IPS-18c (cell line): ENCODE results near the gene CGB3.

Experiments used
- H3K4me3 ChIP-seq: 2 replicates; pipeline ENCODE4 v1.7.0; 2013; ENCODE audit warnings: low read depth, mild to moderate bottlenecking, low read length, moderate library complexity; ENCODE audit not compliant: insufficient read depth
- H3K9me3 ChIP-seq: one replicate; pipeline ENCODE4 v1.6.1; 2013; ENCODE audit warnings: mild to moderate bottlenecking, low read length, moderate library complexity; ENCODE audit not compliant: control insufficient read depth, insufficient read depth

CGB3 gene

DNA sequence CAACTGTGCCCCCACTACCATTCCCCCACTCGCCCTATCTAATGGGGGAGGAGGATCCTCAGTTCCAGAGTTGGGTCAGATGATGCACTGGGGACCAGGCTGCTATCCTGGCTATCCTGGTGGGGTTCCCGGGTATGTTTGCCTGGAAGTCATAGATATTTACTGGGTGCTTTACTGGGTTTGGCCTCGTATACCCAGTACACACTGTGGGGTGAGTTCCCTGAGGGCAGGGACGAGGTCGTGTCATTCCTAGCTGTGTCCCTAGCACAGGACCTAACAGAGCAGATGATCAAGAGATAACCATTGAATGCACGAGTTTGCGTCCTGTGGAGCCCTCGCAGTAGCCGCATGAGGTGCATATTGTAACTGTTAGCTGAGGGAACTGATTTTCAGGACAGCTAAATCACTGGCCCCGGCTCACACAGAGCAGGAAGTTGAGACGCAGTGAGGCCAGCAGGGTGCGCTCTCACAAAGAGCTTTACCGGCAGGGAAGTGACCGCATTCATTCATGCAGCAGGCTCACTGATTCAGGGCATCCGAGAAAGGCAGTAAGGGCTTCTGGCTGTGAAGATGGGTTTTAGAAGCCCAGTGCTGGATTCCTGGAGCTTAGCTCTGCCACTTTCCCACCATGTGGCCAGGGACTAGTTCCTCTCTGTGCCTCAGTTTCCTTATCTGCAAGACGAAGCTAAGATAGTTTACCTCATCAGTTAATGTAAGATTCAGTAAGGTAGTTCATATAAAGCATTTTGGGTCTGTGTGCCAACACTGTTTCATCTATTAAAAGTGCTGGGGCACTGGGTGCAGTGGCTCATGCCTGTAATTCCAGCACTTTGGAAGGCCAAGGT, 24.4 kb downstream of the CGB3 start:
- no peaks in the 10 kb centered on the region for H3K9me3 ChIP-seq
- H3K4me3 ChIP-seq, result no peak overlapping the region

DNA sequence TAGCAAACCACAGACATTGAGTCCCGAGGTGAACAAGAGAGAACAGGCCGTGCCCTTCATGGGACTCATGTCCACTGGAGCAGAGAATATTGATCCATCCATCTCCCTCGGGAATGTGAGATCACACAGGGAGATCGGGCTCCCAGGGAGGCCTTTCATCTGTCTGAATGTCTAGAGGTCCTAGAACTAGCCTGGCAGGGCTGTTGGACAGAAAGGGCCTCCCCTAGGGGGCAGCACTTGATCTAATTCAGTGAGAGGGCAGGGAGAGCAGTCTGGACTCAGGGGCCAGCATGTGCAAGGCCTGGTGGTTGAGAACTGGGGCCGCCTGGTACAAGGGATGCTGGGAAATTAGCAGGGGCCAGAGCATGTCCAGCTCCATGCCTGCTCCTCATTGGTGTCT, 26.2 kb downstream of the CGB3 start:
- Histone ChIP-seq H3K4me3 (no peak overlapping the region), H3K9me3 (no peaks in the 10 kb centered on the region)

DNA sequence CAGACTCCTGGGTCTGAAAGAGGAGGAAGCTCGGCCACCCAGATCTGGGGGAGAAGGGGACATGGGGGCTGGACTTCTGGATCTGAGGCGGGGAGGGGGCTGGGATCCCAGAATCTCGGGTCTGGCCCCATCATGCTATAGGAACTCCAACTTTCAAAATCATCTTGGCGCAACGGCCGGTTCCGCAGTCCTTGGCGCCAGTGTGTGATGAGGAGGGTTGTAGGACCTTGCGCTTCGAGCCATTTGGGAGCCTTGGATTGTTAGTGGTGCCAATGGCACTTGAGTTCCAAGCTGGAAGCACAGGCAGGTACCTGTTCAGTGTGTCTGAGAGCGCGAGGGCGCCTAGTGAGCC, 30.1 kb downstream of the CGB3 start:
- Histone ChIP-seq H3K9me3 (no peaks in the 10 kb centered on the region), H3K4me3 (peak overlapping the region; percentile 87)

DNA sequence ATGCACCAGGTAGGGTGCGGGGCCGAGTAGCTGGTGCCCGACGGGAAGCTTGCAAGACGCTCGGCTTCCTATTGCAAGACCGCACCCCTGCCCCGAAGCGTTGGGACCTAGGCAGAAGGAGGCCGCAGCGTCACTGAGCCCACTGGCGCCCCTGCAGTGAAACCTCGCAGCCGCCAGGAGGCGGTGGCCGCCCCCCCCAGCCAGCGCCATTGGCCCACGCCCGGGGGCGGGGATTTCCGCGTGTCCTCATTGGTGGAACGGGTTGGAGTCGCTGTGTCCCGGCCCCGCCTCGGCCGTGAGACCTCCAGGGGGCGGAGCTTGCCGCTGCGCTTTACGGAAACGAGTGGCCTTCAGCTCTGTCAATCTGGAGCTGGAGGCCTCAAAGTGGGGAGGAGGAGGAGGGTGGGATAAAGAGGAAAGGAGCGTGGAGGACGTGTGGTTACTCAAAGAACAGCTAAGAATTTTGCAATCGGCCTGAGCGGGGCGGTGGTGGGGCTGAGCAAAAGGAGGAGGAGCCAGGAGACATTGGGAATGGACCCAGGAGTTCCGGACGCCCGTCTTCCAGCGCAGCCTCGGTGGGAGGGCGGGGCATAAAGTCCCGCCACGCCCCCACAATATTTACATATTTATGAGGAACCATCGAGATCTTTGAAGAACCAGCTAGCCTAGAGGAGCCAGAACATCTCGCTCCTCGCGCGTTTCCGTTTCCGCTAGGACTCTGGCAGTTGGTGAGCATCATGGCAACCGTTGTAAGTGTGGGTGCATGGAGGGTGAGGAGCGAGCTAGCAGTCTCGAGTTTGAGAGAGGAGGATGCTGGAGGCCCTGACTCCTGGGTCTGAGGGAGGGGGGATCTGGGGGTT, 30.7 kb downstream of the CGB3 start, which contains the start of the genes GYS1 and RUVBL2:
GYS1 (minus strand) TSS at position 135 of the 860 bp plus-strand sequence. CDS start 197 bp downstream, outside the sequence.
RUVBL2 (plus strand) TSS at position 713 of the 860 bp plus-strand sequence; CDS start at position 738, 25 bp downstream.
- H3K9me3 ChIP-seq, result no peaks in the 10 kb centered on the region
- H3K4me3 ChIP-seq, result peak within 1 kb of the TSS; percentile 95

DNA sequence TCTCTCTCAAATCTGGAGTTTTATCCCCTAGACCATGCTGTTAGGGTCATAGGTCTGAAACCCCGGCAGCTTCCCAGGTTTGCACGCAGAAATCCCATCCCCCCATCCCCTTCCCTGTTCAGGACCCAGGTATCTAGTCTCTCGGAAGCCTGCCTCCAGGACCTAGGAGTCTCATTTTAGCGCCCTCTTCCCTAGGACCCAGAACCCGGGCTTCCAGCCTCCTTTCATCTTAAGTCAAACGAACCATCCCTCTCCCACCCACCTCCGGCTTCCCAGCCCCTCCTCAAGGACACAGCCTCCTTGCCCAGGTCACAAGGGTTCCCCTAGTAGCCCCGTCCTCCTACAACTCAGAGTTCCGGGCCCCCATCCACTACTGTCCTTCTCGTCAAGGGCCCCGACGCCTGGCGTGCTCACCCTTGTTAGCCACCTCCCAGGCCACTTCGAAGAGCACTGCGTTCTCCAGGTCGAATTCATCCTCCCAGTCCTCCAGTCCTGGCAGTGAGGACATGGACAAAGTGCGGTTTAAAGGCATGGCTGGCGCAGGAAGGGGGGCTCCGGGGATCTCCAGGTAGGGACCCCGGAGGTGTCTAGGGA, 31.5 kb downstream of the CGB3 start:
- no peaks in the 10 kb centered on the region for H3K9me3 ChIP-seq

DNA sequence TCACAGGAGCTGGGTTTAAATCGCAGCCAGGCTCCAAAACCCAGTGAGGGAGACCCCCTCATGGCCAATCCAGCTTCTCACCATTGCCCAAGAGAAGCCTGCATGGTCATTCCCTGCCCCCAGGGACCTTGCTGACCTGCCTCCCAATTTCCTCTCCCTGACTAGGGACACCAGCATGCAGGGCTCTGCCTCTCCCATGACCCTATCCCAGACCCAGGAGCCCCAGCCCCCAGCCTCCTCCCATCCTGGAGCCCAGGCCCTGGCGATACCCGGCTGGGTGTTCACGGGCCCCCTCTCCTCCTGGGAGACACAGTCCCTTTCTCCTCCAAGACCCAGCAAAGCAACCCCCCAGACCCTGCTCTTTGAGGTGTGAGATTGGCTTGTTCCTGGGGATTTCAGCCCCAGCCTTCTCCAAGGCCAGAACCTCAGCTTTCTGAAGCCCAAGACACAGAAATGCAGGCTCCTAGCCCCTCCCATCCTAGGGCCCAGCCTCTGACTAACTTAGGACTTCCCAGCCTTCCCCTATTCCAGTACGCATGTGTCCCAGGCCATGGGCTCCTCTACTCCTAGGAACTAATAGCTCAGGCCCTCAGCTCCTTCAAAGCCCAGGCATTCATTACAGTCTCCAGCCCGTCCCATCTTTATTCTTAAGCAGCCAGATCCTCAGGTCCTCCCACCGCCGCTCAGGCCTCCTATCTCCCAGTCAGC, 32.1 kb downstream of the CGB3 start:
- H3K4me3 ChIP-seq, result peak overlapping the region; percentile 95
- no peaks in the 10 kb centered on the region for H3K9me3 ChIP-seq

More for the DNA sequence above, 31.5 kb downstream of the CGB3 start:
- H3K4me3 ChIP-seq, result peak overlapping the region; percentile 95

DNA sequence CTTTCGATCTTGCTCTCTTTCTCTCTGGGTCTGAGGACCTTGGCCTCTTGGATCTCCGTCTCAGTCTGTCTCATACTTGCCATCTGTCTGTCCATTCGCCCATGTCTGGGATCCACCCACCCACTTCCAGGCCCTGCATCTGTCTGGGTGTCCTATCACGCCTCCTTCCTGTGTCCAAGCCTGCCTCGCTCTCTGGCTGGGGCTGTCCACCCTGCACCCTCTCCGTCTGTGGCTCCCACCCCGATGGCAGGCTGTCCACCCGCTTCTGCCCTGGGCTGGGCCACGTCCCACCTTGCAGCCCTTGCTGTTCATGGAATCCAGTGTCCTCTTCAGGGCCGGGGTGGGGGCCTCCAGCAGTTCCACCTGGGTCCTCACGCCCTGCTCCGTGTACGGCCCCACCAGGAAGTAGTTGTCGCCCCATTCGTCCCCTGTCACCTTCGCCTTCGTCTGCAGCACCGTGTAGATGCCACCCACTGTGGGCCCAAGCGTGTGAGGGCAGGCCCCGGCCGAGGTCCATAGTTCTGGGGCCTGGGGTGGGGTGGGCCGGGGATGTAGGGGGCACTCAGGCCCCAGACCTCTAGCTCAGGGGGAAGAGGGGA, 33.0 kb downstream of the CGB3 start:
- H3K4me3 ChIP-seq, result no peak overlapping the region
- no peaks in the 10 kb centered on the region for H3K9me3 ChIP-seq

DNA sequence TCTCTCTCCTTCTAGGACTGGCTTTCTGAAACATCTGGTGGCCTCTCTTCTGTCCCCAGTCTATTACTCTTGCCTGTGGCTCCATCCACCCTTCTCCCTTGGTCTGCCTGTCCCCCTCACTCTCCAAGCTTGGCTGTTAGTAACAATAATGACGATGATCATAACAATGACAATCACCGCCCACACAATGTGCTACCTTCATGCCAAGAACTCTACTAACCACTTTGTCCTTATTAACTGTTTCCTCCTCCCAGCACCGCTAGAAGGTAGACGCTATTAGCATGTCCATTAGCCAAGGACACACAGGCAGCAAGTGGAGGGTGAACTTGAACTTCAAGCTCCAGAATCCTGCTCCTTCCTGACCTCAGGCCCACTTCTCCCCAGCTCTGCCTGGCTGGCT, 33.7 kb downstream of the CGB3 start:
- H3K4me3 ChIP-seq, result no peak overlapping the region
- no peaks in the 10 kb centered on the region for H3K9me3 ChIP-seq

DNA sequence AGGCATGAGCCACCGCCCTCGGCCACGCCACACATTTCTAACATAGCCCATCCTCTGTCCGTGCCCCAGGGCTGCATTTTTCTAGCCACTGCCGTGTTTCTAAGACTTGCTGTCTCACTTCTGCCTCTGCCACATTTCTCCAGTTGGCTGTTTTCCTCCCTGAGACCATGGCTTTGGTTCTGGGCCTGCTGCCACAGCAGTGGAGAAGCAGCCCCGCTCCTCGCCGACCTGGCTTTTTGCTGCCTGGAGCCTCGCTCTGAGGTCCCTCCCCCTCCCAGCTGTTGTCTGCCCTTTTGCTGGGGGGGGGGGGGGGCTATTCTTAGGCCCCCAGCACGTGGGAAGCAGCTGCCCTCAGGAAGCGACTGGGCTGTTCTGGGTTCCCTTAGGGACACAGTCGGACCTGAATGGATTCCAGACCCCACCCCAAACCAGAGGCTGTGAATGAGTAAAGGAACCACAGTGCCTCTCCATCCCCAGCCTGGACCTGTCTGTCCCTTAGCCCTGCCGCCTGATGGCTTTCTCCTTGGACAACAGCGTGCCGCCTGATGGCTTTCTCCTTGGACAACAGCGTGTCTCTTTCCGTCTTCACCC, 34.3 kb downstream of the CGB3 start:
- Histone ChIP-seq H3K9me3 (no peaks in the 10 kb centered on the region), H3K4me3 (no peak overlapping the region)

DNA sequence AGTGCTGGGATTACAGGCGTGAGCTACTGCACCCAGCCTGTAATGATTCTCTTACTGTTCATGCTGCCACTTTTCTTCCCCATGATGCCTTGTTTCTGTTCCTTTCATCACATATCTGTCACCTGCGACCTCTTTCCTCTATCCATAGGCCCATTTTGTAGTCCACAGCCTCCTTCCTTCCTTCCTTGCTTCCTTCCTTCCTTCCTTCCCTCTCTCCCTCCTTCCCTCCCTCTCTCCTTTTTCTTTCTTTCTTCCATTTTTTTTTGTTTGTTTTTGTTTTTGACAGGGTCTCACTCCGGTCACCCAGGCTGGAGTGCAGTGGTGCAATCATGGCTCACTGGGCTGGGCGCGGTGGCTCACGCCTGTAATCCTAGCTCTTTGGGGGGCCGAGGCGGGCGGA, 35.3 kb downstream of the CGB3 start:
- Histone ChIP-seq H3K9me3 (no peaks in the 10 kb centered on the region), H3K4me3 (no peak overlapping the region)

DNA sequence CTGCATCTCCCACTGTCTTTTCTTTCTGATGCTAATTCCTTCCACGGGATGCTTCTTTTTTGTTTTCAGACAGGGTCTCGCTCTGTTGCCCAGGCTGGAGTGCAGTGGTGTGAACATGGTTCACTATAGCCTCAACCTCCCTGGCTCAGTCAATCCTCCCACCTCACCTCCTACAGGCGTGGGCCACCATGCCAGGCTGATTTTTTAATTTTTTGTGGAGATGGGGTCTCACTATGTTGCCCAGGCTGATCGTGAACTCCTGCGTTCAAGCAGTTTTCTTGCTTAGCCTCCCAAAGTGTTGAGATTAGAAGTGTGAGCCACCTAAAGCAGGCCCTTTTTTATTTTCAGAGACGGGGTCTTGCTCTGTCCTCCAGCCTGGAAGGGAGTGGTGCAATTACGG, 35.8 kb downstream of the CGB3 start:
- no peak overlapping the region for H3K4me3 ChIP-seq
- no peaks in the 10 kb centered on the region for H3K9me3 ChIP-seq

DNA sequence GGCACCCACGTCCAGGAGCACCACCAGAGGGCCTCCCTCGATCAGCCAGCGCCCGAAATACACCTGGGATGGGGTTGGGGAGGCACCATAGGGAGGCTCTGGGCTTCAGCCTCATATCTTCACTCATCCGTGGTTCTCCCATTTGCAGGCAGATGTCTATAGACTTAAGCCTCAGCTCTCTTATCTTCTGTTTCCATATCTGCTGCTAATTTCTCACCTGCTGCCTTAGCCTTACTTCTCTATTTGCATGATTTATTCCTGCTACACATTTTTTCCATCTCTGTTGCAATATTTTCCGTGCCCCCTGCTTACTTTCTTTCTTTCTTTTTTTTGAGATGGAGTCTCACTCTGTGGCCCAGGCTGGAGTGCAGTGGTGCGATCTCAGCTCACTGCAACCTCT, 36.8 kb downstream of the CGB3 start:
- H3K9me3 ChIP-seq, result no peaks in the 10 kb centered on the region
- no peak overlapping the region for H3K4me3 ChIP-seq

DNA sequence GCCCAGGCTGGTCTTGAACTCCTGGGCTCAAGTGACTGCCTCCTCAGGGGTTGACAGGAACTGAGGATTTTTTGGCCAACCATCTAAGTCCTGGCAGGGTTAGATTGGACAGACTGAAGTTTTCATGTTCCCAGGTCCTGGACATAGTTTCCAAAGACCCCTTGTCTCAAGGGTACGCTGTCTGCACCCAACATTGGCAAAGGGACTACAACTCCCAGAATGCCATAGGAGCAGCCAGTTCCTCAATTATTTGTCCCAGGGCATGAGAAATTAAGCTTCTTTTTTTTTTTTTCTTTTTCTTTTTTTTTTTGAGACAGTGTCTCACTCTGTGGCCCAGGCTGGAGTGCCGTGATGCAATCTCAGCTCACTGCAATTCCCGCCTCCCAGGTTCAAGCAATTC, 37.9 kb downstream of the CGB3 start:
- Histone ChIP-seq H3K4me3 (no peak overlapping the region), H3K9me3 (no peaks in the 10 kb centered on the region)

DNA sequence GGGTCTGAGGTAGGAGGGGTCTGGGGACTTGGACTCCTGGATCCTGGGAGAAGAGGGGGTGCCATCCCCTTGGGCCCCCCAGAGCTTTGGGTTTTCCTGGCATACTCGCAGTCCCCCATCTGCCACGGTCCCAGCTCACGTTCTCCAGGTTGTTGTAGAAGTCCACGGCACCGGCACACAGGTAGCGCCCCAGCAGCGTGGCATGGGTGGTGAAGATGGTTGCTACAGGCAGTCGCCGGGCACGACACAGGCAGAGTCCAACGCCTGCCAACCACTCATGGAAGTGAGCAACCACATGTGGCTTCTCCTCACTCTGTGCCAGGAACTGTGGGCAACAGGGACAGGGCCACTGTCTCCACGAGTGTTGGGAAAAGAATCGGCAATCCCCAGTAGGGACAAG, 38.4 kb downstream of the CGB3 start:
- no peaks in the 10 kb centered on the region for H3K9me3 ChIP-seq
- no peak overlapping the region for H3K4me3 ChIP-seq

DNA sequence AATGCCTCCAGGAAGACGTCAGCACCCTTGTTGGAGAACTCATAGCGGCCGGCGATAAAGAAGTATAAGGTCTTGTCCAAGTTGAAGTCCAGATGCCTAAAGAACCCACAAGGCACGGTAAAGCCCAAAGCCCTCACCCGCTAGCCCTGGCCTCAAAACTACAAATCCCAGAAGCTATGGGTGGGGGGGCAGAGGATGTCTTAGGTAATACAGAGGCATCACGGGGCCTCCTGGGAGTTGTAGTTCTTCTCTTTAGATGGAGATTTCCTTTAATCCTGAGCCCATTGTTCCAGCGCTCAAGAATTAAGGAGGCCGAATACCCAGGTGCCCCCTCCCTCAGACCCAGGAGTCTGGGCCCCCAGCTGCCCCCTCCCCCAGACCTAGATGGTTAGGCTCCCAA, 41.9 kb downstream of the CGB3 start:
- Histone ChIP-seq H3K9me3 (no peaks in the 10 kb centered on the region), H3K4me3 (no peak overlapping the region)

DNA sequence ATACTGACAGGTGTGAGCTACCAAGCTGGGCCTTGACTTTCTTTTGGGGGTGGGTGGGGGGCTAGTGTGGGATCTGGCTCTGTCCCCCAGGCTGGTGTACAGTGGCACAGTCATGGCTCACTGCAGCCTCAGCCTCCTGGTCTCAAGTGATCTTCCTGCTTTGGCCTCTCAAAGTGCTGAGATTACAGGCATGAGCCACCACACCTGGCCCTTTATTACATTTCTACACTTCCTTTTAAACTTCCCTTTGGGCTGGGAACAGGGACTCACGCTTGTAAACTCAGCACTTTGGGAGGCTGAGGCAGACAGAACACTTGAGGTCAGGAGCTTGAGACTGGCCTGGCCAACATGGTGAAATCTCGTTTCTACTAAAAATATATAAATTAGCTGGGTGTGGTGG, 47.1 kb downstream of the CGB3 start:
- Histone ChIP-seq H3K9me3 (no peaks in the 10 kb centered on the region), H3K4me3 (no peak overlapping the region)
